GM12878 (cell line): Measurements from ENCODE around the gene IRF8.

ENCODE experiments used
- JUND ChIP-seq: IDR thresholded peaks from 2 replicates; pipeline ENCODE4 v1.6.1; 2012; ENCODE audit warnings: low read depth, mild to moderate bottlenecking, low read length, improper control_type of control experiment, moderate library complexity
- NFIC ChIP-seq: IDR thresholded peaks from 2 replicates; pipeline ENCODE4 v1.6.1; 2012; ENCODE audit warnings: low read depth, mild to moderate bottlenecking, inconsistent platforms, low read length, moderate library complexity
- TF ChIP-seq, protein P1 (sequence below): IDR thresholded peaks from 2 replicates; pipeline ENCODE4 v1.6.1; 2012; ENCODE audit warnings: mild to moderate bottlenecking, low read depth, low read length
- TF ChIP-seq, protein P2 (sequence below): IDR thresholded peaks from 2 replicates; pipeline ENCODE4 v1.6.1; 2012; ENCODE audit warnings: low read depth, low read length, improper control_type of control experiment

DNA sequence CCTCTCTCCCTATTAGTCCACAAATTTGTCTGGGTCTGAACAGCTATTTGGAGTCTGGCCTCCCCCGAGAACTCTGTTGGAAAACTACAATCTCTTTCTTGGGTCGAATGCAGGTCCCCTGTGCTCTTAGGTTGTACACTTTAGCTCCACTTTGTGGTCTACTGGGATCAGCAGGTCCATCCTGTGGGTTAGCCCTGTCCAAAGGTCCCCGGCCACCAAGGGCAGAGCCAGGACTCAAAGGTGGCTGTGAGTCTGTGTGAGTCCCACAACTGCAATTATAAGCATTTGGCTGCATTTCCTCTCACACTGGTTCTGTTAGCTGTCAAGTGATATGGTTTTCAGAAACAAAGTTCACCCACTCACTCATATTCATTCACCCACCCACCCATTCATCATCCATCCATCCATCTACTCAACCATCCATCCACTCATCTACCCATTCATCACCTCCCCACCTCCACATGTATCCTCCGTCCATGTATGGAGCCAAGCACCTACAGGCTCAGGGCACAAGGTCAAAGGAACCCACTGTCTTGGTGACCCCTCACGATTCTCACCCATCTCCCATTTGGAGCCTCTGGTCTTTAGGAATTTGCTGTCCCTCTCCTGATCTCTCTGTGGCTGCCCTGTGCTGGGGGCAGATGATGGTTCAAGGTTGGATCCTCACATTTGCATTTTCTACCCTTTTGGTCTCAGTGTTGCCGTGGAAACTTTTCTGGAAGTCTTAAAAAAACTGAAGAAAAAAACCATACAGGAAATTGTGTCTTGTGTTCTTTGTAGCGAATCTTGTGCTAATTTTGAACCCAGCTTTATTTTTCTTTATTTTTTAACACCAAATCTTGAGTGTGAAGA lies 45.8 kb downstream of the IRF8 start:
- TF ChIP-seq JUND, result no peak
- no peak for TF ChIP-seq NFIC
- TF ChIP-seq, protein P1, sequence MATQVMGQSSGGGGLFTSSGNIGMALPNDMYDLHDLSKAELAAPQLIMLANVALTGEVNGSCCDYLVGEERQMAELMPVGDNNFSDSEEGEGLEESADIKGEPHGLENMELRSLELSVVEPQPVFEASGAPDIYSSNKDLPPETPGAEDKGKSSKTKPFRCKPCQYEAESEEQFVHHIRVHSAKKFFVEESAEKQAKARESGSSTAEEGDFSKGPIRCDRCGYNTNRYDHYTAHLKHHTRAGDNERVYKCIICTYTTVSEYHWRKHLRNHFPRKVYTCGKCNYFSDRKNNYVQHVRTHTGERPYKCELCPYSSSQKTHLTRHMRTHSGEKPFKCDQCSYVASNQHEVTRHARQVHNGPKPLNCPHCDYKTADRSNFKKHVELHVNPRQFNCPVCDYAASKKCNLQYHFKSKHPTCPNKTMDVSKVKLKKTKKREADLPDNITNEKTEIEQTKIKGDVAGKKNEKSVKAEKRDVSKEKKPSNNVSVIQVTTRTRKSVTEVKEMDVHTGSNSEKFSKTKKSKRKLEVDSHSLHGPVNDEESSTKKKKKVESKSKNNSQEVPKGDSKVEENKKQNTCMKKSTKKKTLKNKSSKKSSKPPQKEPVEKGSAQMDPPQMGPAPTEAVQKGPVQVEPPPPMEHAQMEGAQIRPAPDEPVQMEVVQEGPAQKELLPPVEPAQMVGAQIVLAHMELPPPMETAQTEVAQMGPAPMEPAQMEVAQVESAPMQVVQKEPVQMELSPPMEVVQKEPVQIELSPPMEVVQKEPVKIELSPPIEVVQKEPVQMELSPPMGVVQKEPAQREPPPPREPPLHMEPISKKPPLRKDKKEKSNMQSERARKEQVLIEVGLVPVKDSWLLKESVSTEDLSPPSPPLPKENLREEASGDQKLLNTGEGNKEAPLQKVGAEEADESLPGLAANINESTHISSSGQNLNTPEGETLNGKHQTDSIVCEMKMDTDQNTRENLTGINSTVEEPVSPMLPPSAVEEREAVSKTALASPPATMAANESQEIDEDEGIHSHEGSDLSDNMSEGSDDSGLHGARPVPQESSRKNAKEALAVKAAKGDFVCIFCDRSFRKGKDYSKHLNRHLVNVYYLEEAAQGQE, result no peak
- TF ChIP-seq, protein P2, sequence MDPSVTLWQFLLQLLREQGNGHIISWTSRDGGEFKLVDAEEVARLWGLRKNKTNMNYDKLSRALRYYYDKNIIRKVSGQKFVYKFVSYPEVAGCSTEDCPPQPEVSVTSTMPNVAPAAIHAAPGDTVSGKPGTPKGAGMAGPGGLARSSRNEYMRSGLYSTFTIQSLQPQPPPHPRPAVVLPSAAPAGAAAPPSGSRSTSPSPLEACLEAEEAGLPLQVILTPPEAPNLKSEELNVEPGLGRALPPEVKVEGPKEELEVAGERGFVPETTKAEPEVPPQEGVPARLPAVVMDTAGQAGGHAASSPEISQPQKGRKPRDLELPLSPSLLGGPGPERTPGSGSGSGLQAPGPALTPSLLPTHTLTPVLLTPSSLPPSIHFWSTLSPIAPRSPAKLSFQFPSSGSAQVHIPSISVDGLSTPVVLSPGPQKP, result no peak
